Epithelial cell of prostate (primary cell): ENCODE data around the gene DTX3L.

Experiments
- DNase-seq: peaks from one replicate; pipeline ENCODE4 v3.0.0-alpha.2; 2011; ENCODE audit warnings: low read depth, low spot score
- H3K27ac ChIP-seq: fragments of 450-650 bp; 2 replicates; pipeline ENCODE4 v1.5.1; 2017; ENCODE audit warnings: mild to moderate bottlenecking

DTX3L gene

GRCh38 chr3:122564155-122564912 lies at the start of gene DTX3L, which contains the start of gene PARP9:
TSS of gene DTX3L (plus strand) at chr3:122564338. CDS start at chr3:122564427, 89 bp downstream.
TSS of gene PARP9 (minus strand) at chr3:122564300. CDS start at chr3:122559620, 4,680 bp downstream.
- peak; percentile 44 for DNase-seq
- H3K27ac ChIP-seq: peak within 1 kb of the TSS; percentile 66

- DNase-seq: no peak
- peak overlapping the region; percentile 94 for H3K27ac ChIP-seq
Measured at GRCh38 chr3:122515020-122515468, 49.1 kb upstream of the DTX3L start.

GRCh38 chr3:122515870-122516269 lies 48.3 kb upstream of the DTX3L start:
- no peak overlapping the region for H3K27ac ChIP-seq
- DNase-seq: no peak

GRCh38 chr3:122516846-122517360 lies 47.2 kb upstream of the DTX3L start:
- no peak for DNase-seq
- no peak overlapping the region for H3K27ac ChIP-seq

GRCh38 chr3:122519693-122520092 lies 44.4 kb upstream of the DTX3L start:
- peak; percentile 24 for DNase-seq
- peak overlapping the region; percentile 59 for H3K27ac ChIP-seq

GRCh38 chr3:122520861-122521260 lies 43.3 kb upstream of the DTX3L start:
- DNase-seq: no peak
- H3K27ac ChIP-seq: peak overlapping the region; percentile 59

- DNase-seq: no peak
- H3K27ac ChIP-seq: no peak overlapping the region
Measured at GRCh38 chr3:122523317-122523716, 40.8 kb upstream of the DTX3L start.

GRCh38 chr3:122530164-122530563 lies 34.0 kb upstream of the DTX3L start:
- no peak for DNase-seq
- no peak overlapping the region for H3K27ac ChIP-seq

GRCh38 chr3:122533480-122533879 lies 30.7 kb upstream of the DTX3L start:
- no peak for DNase-seq
- peak overlapping the region; percentile 29 for H3K27ac ChIP-seq

- peak; percentile 91 for DNase-seq
- peak overlapping the region; percentile 29 for H3K27ac ChIP-seq
Measured at GRCh38 chr3:122533931-122534334, 30.2 kb upstream of the DTX3L start.

GRCh38 chr3:122535964-122536631 lies 28.0 kb upstream of the DTX3L start:
- no peak overlapping the region for H3K27ac ChIP-seq
- no peak for DNase-seq

- H3K27ac ChIP-seq: no peak overlapping the region
- DNase-seq: no peak
Measured at GRCh38 chr3:122536632-122537001, 27.5 kb upstream of the DTX3L start.

GRCh38 chr3:122538956-122539490 lies 25.1 kb upstream of the DTX3L start:
- H3K27ac ChIP-seq: no peak overlapping the region
- DNase-seq: no peak

GRCh38 chr3:122546151-122546550 lies 18.0 kb upstream of the DTX3L start:
- no peak overlapping the region for H3K27ac ChIP-seq
- DNase-seq: no peak

GRCh38 chr3:122548076-122548475 lies 16.1 kb upstream of the DTX3L start:
- no peak for DNase-seq
- no peak overlapping the region for H3K27ac ChIP-seq

- no peak overlapping the region for H3K27ac ChIP-seq
- no peak for DNase-seq
Measured at GRCh38 chr3:122548619-122549018, 15.5 kb upstream of the DTX3L start.

- DNase-seq: no peak
- H3K27ac ChIP-seq: no peak overlapping the region
Measured at GRCh38 chr3:122553171-122553570, 11.0 kb upstream of the DTX3L start.

GRCh38 chr3:122555275-122556071 lies 8.7 kb upstream of the DTX3L start:
- H3K27ac ChIP-seq: no peak overlapping the region
- no peak for DNase-seq

- DNase-seq: no peak
- no peak overlapping the region for H3K27ac ChIP-seq
Measured at GRCh38 chr3:122557356-122557755, 6.8 kb upstream of the DTX3L start.

GRCh38 chr3:122558605-122559004 lies 5.5 kb upstream of the DTX3L start:
- H3K27ac ChIP-seq: no peak overlapping the region
- no peak for DNase-seq
